Panc1 (cell line): ENCODE measurements around the gene PKP3. TPM values are rescaled to one million over a fixed set of nuclear protein-coding genes. Genes with fewer than 3 reads are reported as not detected.
A peak's percentile ranks its signal among the peaks of the same experiment; 100 is the strongest.
"Not testable (repeated sequence)": the region's sequence is repeated elsewhere in the genome, so short reads cannot be mapped to it uniquely, and the experiment has no call there.

Experiments used
- ATAC-seq: fragments of 200-7000 bp; cut with Tn5 transposase; 2 replicates; pipeline ENCODE4 v1.9.1; 2020; ENCODE audit warnings: mild to moderate bottlenecking, moderate library complexity
- BruUV-seq: library from RNA; stranded (reverse); fragments of 400-500 nt; replicated peaks from 2 replicates; lab custom pipeline; 2021; lab: Mats Ljungman, UMichigan
- CTCF ChIA-PET: fragments of 300-600 bp; sonication (Branson Sonifier 250); formaldehyde crosslinking; loops from one replicate; lab custom pipeline; 2022; ENCODE audit warnings: antibody characterized with exemption; lab: Charles Lee
- POLR2A ChIA-PET: fragments of 300-600 bp; sonication (Branson Sonifier 250); formaldehyde crosslinking; loops from one replicate; lab custom pipeline; 2022; ENCODE audit warnings: antibody characterized with exemption; lab: Charles Lee
- DNase-seq: peaks from one replicate; pipeline ENCODE4 v3.0.0-alpha.2; 2010; ENCODE audit warnings: low read depth, low spot score
- H3K27ac ChIP-seq: 2 replicates; pipeline ENCODE4 v1.5.1; 2011; ENCODE audit warnings: mild to moderate bottlenecking, low read length, inconsistent platforms
- H3K27me3 ChIP-seq: fragments of 200-500 bp; sonication (Bioruptor generic); 2 replicates; pipeline ENCODE4 v1.6.0; 2014; ENCODE audit warnings: low read length, inconsistent platforms; ENCODE audit not compliant: control insufficient read depth, insufficient read depth
- H3K36me3 ChIP-seq: fragments of 200-500 bp; sonication (Bioruptor generic); 2 replicates; pipeline ENCODE4 v1.5.1; 2014; ENCODE audit warnings: inconsistent platforms, mild to moderate bottlenecking, low read length, moderate library complexity; ENCODE audit not compliant: control insufficient read depth, insufficient read depth
- H3K4me1 ChIP-seq: 2 replicates; pipeline ENCODE4 v1.5.1; 2011; ENCODE audit warnings: inconsistent platforms, mild to moderate bottlenecking, low read length, moderate library complexity; ENCODE audit not compliant: control insufficient read depth, insufficient read depth
- H3K4me3 ChIP-seq, 2 experiments: 2 replicates each; pipeline ENCODE4 v1.5.1; 2011 to 2012; ENCODE audit warnings: low read depth in 2 of 2, low read length in 2 of 2, mild to moderate bottlenecking in 2 of 2, inconsistent platforms in 1 of 2, moderate library complexity in 1 of 2
- H3K9me3 ChIP-seq: fragments of 200-500 bp; sonication (Bioruptor generic); 2 replicates; pipeline ENCODE4 v1.5.1; 2014; ENCODE audit warnings: low read depth, mild to moderate bottlenecking, inconsistent platforms, low read length, moderate library complexity; ENCODE audit not compliant: control insufficient read depth, insufficient read depth
- CTCF ChIP-seq: fragments of 450-650 bp; IDR thresholded peaks from 2 replicates; pipeline ENCODE4 v1.5.1; 2017; ENCODE audit warnings: mild to moderate bottlenecking
- POLR2AphosphoS5 ChIP-seq: IDR thresholded peaks from 2 replicates; pipeline ENCODE4 v1.6.1; 2012; ENCODE audit warnings: mild to moderate bottlenecking, low read depth, low read length, moderate library complexity
- REST ChIP-seq, 2 experiments: IDR thresholded peaks; 2 replicates each; pipeline ENCODE4 v1.6.1; 2011 to 2012; ENCODE audit warnings: low read depth in 2 of 2, control low read depth in 1 of 2, low read length in 1 of 2, mild to moderate bottlenecking in 1 of 2, moderate library complexity in 1 of 2; ENCODE audit not compliant: insufficient read depth in 1 of 2
- SIN3A ChIP-seq: IDR thresholded peaks from 2 replicates; pipeline ENCODE4 v1.6.1; 2012; ENCODE audit warnings: low read depth, mild to moderate bottlenecking, low read length, moderate library complexity, borderline replicate concordance; ENCODE audit not compliant: insufficient read depth
- TCF7L2 ChIP-seq: IDR thresholded peaks from 2 replicates; pipeline ENCODE4 v1.6.1; 2011; ENCODE audit warnings: mild to moderate bottlenecking, low read depth, low read length, inconsistent platforms
- in situ Hi-C: cut with HindIII; loops from 2 replicates; pipeline ENCODE4 v1.10.0; 2016; ENCODE audit warnings: low sequenced_read_pairs, low pct_unique_long_range_greater_than_20kb
- intact Hi-C: fragments of 100-400 bp; cut with micrococcal nuclease; formaldehyde crosslinking; loops from one replicate; pipeline ENCODE4 v1.10.0; 2022; ENCODE audit not compliant: unreplicated experiment
- total RNA-seq: library from RNA; stranded (reverse); gene quantifications from one replicate; pipeline ENCODE4 v1.2.1, GENCODE V29; 2021; ENCODE audit not compliant: unreplicated experiment

PKP3 gene
- total RNA-seq, 1 experiment from 2014 or later: 36.8 TPM

DNA sequence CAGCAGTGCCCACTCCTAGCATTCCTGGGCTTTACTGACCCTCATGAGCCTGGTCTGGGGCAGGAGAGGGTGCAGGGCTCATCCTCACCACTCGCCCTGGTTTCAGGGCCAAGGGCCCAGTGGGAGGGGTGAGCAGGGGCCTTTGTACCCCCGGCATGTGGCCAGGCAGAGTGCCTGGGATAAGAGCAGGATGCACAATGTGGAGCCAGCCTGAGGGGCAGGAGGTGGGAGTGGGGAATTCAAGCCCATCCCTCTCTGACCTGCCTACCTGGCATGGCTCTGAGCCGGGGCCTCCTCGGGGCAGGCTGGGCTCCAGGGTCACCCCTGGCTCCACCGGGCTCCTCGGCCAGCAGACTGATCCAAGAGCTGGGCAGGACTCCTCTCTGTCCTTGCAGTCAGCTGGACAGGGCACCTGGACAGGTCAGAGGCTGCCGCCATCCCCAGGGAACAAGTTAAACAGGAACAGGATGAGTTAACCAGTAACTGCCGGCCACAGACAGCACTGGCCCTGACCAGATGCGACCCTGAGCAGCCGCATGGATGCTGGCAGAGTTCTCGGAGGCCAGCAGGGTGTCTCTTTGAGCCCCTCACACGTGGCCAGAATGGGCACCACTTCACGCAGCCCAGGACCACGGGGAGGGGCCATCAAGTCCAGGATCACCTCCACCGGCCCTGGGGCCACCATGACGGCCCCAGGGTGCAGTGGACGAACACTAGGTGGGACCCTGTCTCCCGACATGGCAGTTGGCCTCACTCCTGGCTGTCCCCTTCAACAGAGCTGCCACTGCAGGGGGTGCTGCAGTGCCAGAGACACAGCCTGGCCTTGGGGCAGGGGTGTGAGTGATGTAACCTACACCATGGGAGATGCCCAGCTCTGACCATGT is 15.8 kb downstream of the PKP3 start:
- no TSS peak for BruUV-seq
- TF ChIP-seq POLR2AphosphoS5: no peak
- TF ChIP-seq TCF7L2: no peak
- TF ChIP-seq CTCF: no peak; the same call in 1 of the 2 replicates
- TF ChIP-seq REST (IDR thresholded peaks at IDR 0.05; ENCODE audit: insufficient read depth in 1 of 2, low read depth in 2 of 2, low read length in 1 of 2): no peak
- TF ChIP-seq SIN3A: no peak
- ChIA-PET CTCF (interaction anchor here (1.1 to 2.4 kb wide), 2 partner anchors 39 kb away, joined by 3 to 29 read pairs; no protein-coding TSS in a partner anchor), POLR2A (no interaction called here)
- Histone ChIP-seq H3K4me1 (peaks cover 45% of the 10 kb centered on the region), H3K27me3 (no peaks in the 10 kb centered on the region), H3K27ac (peak overlapping the region; percentile 79), H3K9me3 (no peaks in the 10 kb centered on the region), H3K4me3 (no peak overlapping the region), H3K36me3 (no peaks in the 10 kb centered on the region)
- DNase-seq (no peak), ATAC-seq (0 out of 2 replicates have a peak, but pooled peaks have one; percentile 1)
- in situ Hi-C loops (no loop called here), intact Hi-C loops (loop anchor here (5.0 kb wide), 1 partner anchor 37 kb away; no protein-coding TSS in a partner anchor)

- H3K27me3 ChIP-seq, H3K27ac ChIP-seq, BruUV-seq, DNase-seq, H3K4me3 ChIP-seq, in situ Hi-C loops, intact Hi-C loops, ATAC-seq, H3K36me3 ChIP-seq, H3K9me3 ChIP-seq: not testable (repeated sequence)
- ChIA-PET CTCF (interaction anchor here (0.6 to 2.4 kb wide), 3 partner anchors 38 to 938 kb away, joined by 5 to 29 read pairs (median 6); no protein-coding TSS in a partner anchor), POLR2A (interaction anchor here (0.6 kb wide), 1 partner anchor 99 kb away, joined by 7 read pairs; no protein-coding TSS in a partner anchor)
- H3K4me1 ChIP-seq: peaks cover 45% of the 10 kb centered on the region
These were observed 16.7 kb downstream of the PKP3 start for GRCh38 chr11:410711-411110.

DNA sequence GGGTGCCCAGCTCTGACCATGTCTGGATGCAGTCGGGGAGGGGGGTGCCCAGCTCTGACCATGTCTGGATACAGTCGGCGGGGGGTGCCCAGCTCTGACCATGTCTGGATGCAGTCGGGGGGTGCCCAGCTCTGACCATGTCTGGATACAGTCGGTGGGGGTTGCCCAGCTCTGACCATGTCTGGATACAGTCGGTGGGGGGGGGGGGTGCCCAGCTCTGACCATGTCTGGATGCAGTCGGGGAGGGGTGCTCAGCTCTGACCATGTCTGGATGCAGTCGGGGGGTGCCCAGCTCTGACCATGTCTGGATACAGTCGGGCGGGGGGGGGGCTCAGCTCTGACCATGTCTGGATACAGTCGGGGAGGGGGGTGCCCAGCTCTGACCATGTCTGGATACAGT is 17.5 kb downstream of the PKP3 start:
- BruUV-seq: not testable (repeated sequence)

More for the DNA sequence above, 17.5 kb downstream of the PKP3 start:
- POLR2A ChIA-PET: interaction anchor here (0.6 kb wide), 2 partner anchors 30 to 60 kb away, joined by 3 to 6 read pairs; partner anchors contain the start of gene ANO9
- DNase-seq, H3K36me3 ChIP-seq, ATAC-seq, H3K27ac ChIP-seq, in situ Hi-C loops, intact Hi-C loops, H3K9me3 ChIP-seq, H3K27me3 ChIP-seq, H3K4me3 ChIP-seq: not testable (repeated sequence)
- peaks cover 48% of the 10 kb centered on the region for H3K4me1 ChIP-seq
- CTCF ChIA-PET: interaction anchor here (0.6 to 2.4 kb wide), 3 partner anchors 15 to 937 kb away, joined by 5 to 29 read pairs (median 8); no protein-coding TSS in a partner anchor
